Measurements from ENCODE around the gene KRTAP5-6. TPM values are rescaled to one million over a fixed set of nuclear protein-coding genes. Genes with fewer than 3 reads are reported as not detected.

Gene KRTAP5-6
- total RNA-seq, 2 donors from 2014 or later, result not detected

GRCh38 chr11:1653541-1654387, 43.2 kb upstream of the KRTAP5-6 start:
- Histone ChIP-seq H3K27ac (no peak overlapping the region), H3K4me3 (no peak overlapping the region), H3K36me3 (no peaks in the 10 kb centered on the region), H3K27me3 (no peaks in the 10 kb centered on the region), H3K9me3 (no peaks in the 10 kb centered on the region), H3K4me1 (no peaks in the 10 kb centered on the region)
- no peak for TF ChIP-seq CTCF (IDR thresholded peaks at IDR 0.05)
- no peak for DNase-seq (ENCODE audit: low spot score)

GRCh38 chr11:1654388-1655167, 42.4 kb upstream of the KRTAP5-6 start:
- Histone ChIP-seq H3K27me3 (no peaks in the 10 kb centered on the region), H3K9me3 (no peaks in the 10 kb centered on the region), H3K4me3 (no peak overlapping the region), H3K27ac (no peak overlapping the region), H3K4me1 (no peaks in the 10 kb centered on the region), H3K36me3 (no peaks in the 10 kb centered on the region)
- no peak for TF ChIP-seq CTCF (IDR thresholded peaks at IDR 0.05)
- no peak for DNase-seq (ENCODE audit: low spot score)

- Histone ChIP-seq H3K4me3 (no peak overlapping the region), H3K27ac (no peak overlapping the region), H3K9me3 (no peaks in the 10 kb centered on the region), H3K4me1 (no peaks in the 10 kb centered on the region), H3K36me3 (no peaks in the 10 kb centered on the region), H3K27me3 (no peaks in the 10 kb centered on the region)
- no peak for DNase-seq (ENCODE audit: low spot score)
- TF ChIP-seq CTCF (IDR thresholded peaks at IDR 0.05), result no peak
These were observed 41.6 kb upstream of the KRTAP5-6 start for GRCh38 chr11:1655168-1656060.

GRCh38 chr11:1656061-1656441, 40.9 kb upstream of the KRTAP5-6 start:
- DNase-seq (ENCODE audit: low spot score), result no peak
- Histone ChIP-seq H3K9me3 (no peaks in the 10 kb centered on the region), H3K4me3 (no peak overlapping the region), H3K36me3 (no peaks in the 10 kb centered on the region), H3K27me3 (no peaks in the 10 kb centered on the region), H3K27ac (no peak overlapping the region), H3K4me1 (no peaks in the 10 kb centered on the region)
- TF ChIP-seq CTCF (IDR thresholded peaks at IDR 0.05), result no peak

- Histone ChIP-seq H3K9me3 (no peaks in the 10 kb centered on the region), H3K27ac (no peak overlapping the region), H3K27me3 (no peaks in the 10 kb centered on the region), H3K4me3 (no peak overlapping the region), H3K4me1 (no peaks in the 10 kb centered on the region), H3K36me3 (no peaks in the 10 kb centered on the region)
- DNase-seq (ENCODE audit: low spot score), result no peak
- TF ChIP-seq CTCF (IDR thresholded peaks at IDR 0.05), result no peak
These were observed 40.3 kb upstream of the KRTAP5-6 start for GRCh38 chr11:1656670-1657069.

Data from right atrium auricular region (tissue), 2 donors.